LNCAP (cell line): ENCODE measurements around the gene MYH11.
A peak's percentile ranks its signal among the peaks of the same experiment; 100 is the strongest.

ENCODE experiments used
- CTCF ChIP-seq: fragments of 450-650 bp; IDR thresholded peaks from 2 replicates; pipeline ENCODE4 v1.5.1; 2017; ENCODE audit warnings: mild to moderate bottlenecking

Gene MYH11

GRCh38 chr16:15770107-15770506 is 86.7 kb downstream of the MYH11 start:
- no peak for TF ChIP-seq CTCF

DNA sequence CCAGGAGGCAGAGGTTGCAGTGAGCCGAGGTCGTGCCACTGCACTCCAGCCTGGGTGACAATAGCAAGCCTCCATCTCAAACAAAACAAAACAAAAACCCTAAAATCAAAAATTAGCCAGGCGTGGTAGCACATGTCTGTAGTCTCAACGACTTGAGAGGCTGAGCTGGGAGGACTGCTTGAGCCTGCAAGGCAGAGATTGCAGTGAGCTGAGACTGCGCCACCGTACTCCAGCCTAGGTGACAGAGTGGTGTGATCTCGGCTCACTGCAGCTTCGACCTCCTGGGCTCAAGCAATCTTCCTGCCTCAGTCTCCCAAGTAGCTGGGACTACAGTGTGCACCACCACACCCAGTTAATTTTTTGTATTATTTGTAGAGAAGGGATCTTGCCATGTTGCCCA is 87.6 kb downstream of the MYH11 start:
- TF ChIP-seq CTCF: no peak

DNA sequence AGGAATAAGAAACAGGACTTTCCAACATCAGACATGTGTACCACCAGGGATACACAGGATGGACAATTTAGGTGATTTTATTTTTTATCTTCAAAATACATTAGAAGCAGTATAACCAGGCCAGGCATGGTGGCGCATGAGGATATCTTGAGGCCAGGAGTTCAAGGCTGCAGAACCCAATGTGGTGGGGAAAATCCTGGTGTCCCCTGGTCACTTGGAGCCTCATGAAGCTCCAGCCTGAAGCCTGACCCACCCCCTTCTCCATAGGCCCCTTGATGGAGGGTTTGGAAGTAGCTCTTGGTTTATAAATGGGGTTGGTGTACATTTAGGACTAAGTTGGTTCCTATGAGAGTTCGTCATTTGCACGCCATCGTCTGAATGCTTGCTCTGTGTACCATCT is 88.6 kb downstream of the MYH11 start:
- no peak for TF ChIP-seq CTCF

DNA sequence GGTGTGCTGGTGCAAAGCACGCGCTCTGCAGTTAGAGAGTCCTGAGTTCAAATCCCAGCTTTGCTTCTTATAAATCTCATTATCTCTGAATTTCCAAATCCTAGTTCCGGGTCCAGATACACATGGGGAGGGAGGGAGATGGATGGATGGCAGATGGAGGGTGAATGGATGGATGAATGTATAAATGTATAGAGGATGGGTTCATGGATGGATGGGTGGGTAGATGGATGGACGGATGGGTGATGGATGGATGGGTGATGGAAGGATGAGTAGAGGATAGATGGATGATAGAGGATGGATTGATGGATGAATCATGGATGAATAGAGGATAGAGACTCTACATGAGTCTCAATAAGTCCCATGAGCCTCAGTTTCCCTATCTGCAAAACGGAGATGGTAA is 89.9 kb downstream of the MYH11 start:
- TF ChIP-seq CTCF: no peak

DNA sequence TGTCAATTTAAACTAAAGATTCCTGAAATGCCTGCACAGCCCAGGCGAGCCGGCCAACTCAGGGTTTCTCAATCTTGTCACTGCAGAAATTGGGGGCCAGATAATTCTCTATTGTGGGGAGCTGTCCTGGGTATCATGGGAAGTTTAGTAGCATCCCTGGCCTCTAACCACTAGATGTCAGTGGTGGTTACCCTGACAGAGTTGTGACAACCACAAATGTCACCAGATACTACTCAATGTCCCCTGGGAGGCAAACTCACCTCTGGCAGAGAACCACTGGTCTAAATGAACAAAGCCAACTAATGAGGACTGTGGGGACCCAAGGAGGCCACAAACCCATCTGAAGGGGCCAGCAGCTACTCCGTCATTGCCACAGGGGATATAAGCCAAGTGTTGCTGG is 90.9 kb downstream of the MYH11 start:
- TF ChIP-seq CTCF: peak; percentile 79

- TF ChIP-seq CTCF: no peak
Observed at GRCh38 chr16:15765116-15765515, 91.7 kb downstream of the MYH11 start.

DNA sequence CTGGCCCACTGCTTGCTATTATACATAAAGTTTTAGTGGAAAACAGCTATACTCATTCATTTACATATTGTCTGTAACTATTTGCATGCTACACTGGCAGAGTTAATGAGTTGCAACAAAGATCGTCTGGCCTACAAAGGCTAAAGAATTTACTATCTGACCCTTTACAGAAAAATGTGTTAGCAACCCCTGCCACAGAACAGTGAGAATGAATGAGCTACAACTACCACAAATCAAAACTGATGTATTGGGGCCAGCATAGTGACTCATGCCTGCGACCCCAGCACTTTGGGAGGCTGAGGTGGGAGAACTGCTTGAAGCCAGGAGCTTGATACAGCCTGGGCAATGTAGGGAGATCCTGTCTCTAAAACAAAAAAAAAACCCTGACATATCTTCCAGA is 92.7 kb downstream of the MYH11 start:
- TF ChIP-seq CTCF: no peak

- no peak for TF ChIP-seq CTCF
Observed at GRCh38 chr16:15760129-15760528, 96.7 kb downstream of the MYH11 start.
